ENCODE measurements around the gene MYBPC2. TPM values are rescaled to one million over a fixed set of nuclear protein-coding genes. Genes with fewer than 3 reads are reported as not detected.
A peak's percentile ranks its signal among the peaks of the same experiment; 100 is the strongest.
"Not testable (repeated sequence)": the region's sequence is repeated elsewhere in the genome, so short reads cannot be mapped to it uniquely, and the experiment has no call there.

MYBPC2 gene
- polyA plus RNA-seq, 3 donors from 2014 or later = not detected

DNA sequence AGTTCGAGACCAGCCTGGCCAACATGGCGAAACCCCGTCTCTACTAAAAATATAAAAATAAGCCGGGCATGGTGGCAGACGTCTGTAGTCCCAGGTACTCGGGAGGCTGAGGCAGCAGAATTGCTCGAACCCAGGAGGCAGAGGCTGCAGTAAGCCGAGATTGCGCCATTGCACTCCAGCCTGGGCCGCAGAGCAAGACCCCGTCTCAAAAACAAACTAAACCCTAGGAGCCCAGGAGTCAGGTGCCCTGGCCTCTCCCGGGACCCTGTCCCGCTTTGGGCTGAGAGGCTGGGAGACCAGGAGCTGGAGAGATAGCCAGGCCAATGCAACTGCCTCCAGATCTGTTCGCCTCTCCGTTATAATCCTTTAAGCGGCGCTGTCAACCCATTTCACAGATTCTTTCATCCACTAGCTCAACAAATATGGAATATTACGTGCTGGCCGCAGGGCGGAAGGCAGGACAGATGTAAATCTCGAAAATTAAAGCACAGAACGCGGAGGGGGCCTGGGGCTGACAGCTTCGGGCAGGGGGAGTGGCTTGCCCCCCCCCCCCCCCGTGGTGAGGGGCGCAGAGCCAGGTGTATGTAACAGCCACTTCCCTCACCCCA is 5.3 kb upstream of the MYBPC2 start:
- Mint-ChIP-seq H3K36me3 (no peaks in the 10 kb centered on the region), H3K9me3 (no peaks in the 10 kb centered on the region), H3K4me3 (no peak overlapping the region)

DNA sequence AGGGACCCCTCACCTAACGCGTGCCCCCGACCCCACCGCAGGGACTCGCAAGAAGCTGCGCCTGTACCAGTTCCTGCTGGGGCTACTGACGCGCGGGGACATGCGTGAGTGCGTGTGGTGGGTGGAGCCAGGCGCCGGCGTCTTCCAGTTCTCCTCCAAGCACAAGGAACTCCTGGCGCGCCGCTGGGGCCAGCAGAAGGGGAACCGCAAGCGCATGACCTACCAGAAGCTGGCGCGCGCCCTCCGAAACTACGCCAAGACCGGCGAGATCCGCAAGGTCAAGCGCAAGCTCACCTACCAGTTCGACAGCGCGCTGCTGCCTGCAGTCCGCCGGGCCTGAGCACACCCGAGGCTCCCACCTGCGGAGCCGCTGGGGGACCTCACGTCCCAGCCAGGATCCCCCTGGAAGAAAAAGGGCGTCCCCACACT is 4.7 kb upstream of the MYBPC2 start:
- Mint-ChIP-seq H3K9me3 (no peaks in the 10 kb centered on the region), H3K4me3 (no peak overlapping the region), H3K27ac (no peak overlapping the region), H3K4me1 (peaks cover 11 to 13% of the 10 kb centered on the region in 2 donors), H3K27me3 (ENCODE audit: low read depth in 3 of 3) (peaks cover 6 to 12% (median 10%) of the 10 kb centered on the region in 3 donors), H3K36me3 (no peaks in the 10 kb centered on the region)
- DNase-seq = no peak

More for the DNA sequence above, 5.3 kb upstream of the MYBPC2 start:
- Mint-ChIP-seq H3K27me3 (ENCODE audit: low read depth in 3 of 3) (peaks cover 5 to 10% (median 9%) of the 10 kb centered on the region in 3 donors), H3K27ac (no peak overlapping the region), H3K4me1 (peaks cover 11 to 13% of the 10 kb centered on the region in 2 donors)
- no peak for DNase-seq

DNA sequence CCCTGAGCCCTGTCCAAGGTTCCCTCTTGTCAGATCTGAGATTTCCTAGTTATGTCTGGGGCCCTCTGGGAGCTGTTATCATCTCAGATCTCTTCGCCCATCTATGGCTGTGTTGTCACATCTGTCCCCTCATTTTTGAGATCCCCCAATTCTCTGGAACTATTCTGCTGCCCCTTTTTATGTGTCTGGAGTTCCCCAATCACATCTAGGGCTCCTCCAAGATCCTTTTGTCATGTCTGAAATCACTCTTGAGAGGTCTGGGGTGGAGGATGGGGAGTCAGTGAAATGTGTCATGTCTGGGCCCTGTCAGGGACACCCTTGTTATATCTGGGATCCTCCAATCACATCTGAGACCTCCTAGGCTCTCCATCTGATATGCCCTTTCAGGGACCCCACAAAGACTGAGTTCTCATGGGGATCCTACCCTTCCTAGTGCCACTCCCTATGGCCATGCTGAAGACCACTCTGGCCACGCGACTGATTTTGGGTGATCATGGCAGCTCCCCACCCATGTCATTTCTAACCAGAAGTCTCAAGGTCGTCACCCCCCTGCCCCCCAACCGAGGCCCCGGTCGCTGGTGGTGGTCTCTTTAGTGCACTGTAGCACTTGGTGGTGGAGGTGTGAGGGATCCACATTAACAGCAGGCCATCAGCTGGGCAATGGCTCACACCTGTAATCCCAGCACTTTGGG is 3.8 kb upstream of the MYBPC2 start:
- Mint-ChIP-seq H3K27ac (no peak overlapping the region), H3K36me3 (no peaks in the 10 kb centered on the region), H3K9me3 (no peaks in the 10 kb centered on the region), H3K4me3 (peak overlapping the region in 1 of 5 donors; percentile 21), H3K4me1 (peaks cover 11 to 13% of the 10 kb centered on the region in 2 donors), H3K27me3 (ENCODE audit: low read depth in 3 of 3) (peaks cover 6 to 13% (median 10%) of the 10 kb centered on the region in 3 donors)
- DNase-seq = no peak

DNA sequence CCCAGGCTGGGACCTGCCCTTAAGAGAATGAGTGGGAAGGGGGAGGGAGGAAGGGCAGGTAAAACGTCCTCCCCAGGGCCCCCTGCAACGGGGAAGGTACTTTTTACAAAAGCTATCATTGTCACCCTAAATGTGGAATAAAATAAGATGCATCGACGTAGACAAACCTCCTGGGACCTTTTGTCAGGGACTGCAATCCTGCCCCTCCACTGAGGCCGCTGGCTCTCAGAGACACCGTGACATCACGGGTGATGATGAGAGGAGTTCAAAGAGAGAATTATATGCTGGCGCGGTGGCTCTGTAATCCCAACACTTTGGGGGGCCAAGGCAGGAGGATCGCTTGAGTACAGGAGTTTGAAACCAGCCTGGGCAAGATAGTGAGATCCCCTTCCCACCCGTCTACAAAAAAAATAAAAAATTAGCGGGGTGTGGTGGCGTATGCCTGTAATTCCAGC is 1.8 kb upstream of the MYBPC2 start:
- peaks cover 11 to 13% of the 10 kb centered on the region in 2 donors for H3K4me1 Mint-ChIP-seq
- no peaks in the 10 kb centered on the region for H3K36me3 Mint-ChIP-seq
- H3K27ac Mint-ChIP-seq = peak overlapping the region in 4 of 6 donors; percentile 43 to 82 (median 54)
- no peaks in the 10 kb centered on the region for H3K9me3 Mint-ChIP-seq
- peak overlapping the region; percentile 91 to 95 (median 92) for H3K4me3 Mint-ChIP-seq
- peaks cover 6 to 13% (median 9%) of the 10 kb centered on the region in 3 donors for H3K27me3 Mint-ChIP-seq (ENCODE audit: low read depth in 3 of 3)
- DNase-seq = no peak

DNA sequence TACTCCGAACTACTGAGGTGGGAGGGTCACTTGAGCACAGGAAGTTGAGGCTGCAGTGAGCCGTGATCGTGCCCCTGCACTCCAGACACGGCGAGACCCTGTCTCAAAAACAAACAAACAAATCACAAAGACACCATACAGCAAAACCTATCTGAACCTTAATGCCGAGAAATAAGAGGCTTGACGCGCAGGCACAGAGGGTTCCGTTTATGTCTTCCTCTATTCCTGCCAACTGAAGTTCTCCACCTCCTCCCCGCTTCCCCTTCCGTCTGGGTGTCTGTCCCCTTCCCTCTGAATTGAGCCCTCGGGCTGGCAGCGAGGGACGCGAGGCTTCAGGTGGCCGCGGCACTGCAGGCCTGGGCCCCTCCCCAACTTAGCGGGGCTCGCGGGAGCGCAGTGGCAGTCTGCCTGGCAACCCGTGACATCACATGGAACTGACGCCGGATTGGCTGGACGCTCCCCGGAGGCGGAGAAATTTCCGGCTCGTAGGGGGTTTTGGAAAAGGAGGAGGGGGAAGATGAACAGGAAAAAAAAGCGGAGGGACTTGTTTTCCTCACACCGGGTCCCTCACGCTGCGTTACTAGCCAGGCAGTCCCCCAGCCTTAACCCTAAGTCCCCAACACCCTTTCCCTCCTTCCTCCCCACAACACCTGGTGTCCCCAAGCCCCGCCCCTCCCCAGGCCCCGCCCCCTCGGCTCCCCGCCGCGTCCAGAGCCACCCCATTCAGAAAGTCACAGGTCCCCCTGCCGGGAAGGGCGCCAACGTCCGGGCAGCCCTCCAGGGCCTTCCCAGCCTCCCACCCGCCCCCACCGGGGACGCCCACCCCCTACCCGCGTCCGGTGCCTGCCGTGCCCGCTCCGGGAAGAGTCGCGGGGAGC is 1.1 kb upstream of the MYBPC2 start:
- DNase-seq = peak; percentile 87 to 88 (median 87)
- Mint-ChIP-seq H3K4me3 (peak overlapping the region; percentile 91 to 95 (median 92)), H3K9me3 (no peaks in the 10 kb centered on the region), H3K27ac (peak overlapping the region; percentile 43 to 92 (median 84)), H3K4me1 (peaks cover 11 to 13% of the 10 kb centered on the region in 2 donors), H3K27me3 (ENCODE audit: low read depth in 3 of 3) (peaks cover 6 to 17% (median 9%) of the 10 kb centered on the region in 3 donors), H3K36me3 (no peaks in the 10 kb centered on the region)

DNA sequence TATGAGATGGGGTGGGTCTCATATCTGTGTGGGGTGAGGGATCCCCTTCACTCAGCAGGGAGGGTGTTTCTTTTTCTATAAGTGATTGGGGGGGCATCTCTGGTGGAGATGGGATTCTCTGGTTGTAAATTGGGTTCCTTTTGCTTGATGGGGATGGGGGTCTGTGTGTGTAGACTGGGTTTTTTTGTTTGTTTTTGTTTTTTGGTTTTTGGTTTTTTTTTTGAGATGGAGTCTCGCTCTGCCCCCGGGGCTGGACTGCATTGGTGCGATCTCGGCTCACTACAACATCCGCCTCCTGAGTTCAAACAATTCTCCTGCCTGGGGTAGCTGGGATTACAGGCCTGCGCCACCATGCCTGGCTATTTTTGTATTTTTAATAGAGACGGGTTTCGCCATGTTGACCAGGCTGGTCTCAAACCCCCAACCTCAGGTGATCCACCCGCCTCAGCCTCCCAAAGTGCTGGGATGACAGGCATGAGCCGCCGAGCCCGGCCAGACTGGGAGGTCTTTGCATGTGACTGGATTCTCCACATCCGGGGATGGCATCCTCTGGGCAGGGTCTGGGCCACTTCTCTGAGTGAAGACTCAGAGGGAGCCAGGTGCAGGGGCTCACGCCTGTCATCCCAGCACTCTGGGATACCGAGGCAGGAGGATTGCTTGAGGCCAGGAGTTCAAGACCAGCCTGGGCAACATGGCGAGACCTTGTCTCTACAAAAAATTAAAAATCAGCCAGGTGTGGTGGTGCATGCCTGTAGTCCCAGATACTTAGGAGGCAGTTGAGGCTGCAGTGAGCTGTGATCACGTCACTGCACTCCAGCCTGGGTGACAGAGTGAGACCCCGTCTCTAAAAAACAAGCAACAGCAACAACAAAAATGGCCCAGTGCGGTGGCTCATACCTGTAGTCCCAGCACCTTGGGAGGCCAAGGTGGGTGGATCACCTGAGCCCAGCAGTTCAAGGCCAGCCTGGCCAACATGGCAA is 799 bp downstream of the MYBPC2 start:
- no peak for DNase-seq
- Mint-ChIP-seq H3K4me3 (peak overlapping the region; percentile 67 to 72 (median 71)), H3K4me1 (peaks cover 11 to 13% of the 10 kb centered on the region in 2 donors), H3K27ac (peak overlapping the region in 1 of 6 donors; percentile 34), H3K9me3 (no peaks in the 10 kb centered on the region), H3K36me3 (no peaks in the 10 kb centered on the region), H3K27me3 (ENCODE audit: low read depth in 3 of 3) (peaks cover 9 to 16% (median 9%) of the 10 kb centered on the region in 3 donors)

GRCh38 chr19:50434525-50434924 is 1.8 kb downstream of the MYBPC2 start:
- no peaks in the 10 kb centered on the region for H3K9me3 Mint-ChIP-seq
- H3K27me3 Mint-ChIP-seq (ENCODE audit: low read depth in 3 of 3) = peaks cover 9 to 16% (median 10%) of the 10 kb centered on the region in 3 donors
- no peaks in the 10 kb centered on the region for H3K36me3 Mint-ChIP-seq
- H3K27ac Mint-ChIP-seq = no peak overlapping the region
- no peak for DNase-seq
- H3K4me3 Mint-ChIP-seq = peak overlapping the region in 1 of 5 donors; percentile 4
- H3K4me1 Mint-ChIP-seq = peaks cover 11 to 13% of the 10 kb centered on the region in 2 donors

- no peak for DNase-seq
- H3K9me3 Mint-ChIP-seq = no peaks in the 10 kb centered on the region
- peaks cover 11 to 13% of the 10 kb centered on the region in 2 donors for H3K4me1 Mint-ChIP-seq
- H3K27ac Mint-ChIP-seq = no peak overlapping the region
- peaks cover 9 to 17% (median 12%) of the 10 kb centered on the region in 3 donors for H3K27me3 Mint-ChIP-seq (ENCODE audit: low read depth in 3 of 3)
- H3K4me3 Mint-ChIP-seq = no peak overlapping the region
- H3K36me3 Mint-ChIP-seq = no peaks in the 10 kb centered on the region
Measured at GRCh38 chr19:50435221-50435620, 2.5 kb downstream of the MYBPC2 start.

DNA sequence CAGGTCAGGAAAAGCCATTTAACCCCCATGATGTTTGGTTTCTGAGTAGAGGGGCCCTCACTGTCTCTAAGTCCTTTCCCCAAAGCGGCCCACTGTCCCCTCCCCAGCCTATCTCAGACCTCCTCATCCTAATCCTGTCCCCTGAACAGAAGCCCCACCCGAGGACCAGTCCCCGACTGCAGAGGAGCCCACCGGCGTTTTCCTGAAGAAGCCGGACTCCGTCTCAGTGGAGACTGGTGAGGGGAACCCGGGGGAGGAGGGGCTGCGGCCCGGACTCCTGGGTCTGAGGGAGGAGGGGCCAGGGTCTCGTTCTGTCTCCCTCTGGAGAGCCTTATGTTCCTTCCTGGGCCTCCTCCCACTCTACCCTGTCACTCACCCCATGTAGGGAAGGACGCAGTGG is 2.9 kb downstream of the MYBPC2 start:
- no peaks in the 10 kb centered on the region for H3K9me3 Mint-ChIP-seq
- H3K27ac Mint-ChIP-seq = no peak overlapping the region
- H3K27me3 Mint-ChIP-seq (ENCODE audit: low read depth in 3 of 3) = peaks cover 7 to 16% (median 11%) of the 10 kb centered on the region in 3 donors
- DNase-seq = no peak
- no peak overlapping the region for H3K4me3 Mint-ChIP-seq
- H3K36me3 Mint-ChIP-seq = no peaks in the 10 kb centered on the region
- peaks cover 11 to 12% of the 10 kb centered on the region in 2 donors for H3K4me1 Mint-ChIP-seq

DNA sequence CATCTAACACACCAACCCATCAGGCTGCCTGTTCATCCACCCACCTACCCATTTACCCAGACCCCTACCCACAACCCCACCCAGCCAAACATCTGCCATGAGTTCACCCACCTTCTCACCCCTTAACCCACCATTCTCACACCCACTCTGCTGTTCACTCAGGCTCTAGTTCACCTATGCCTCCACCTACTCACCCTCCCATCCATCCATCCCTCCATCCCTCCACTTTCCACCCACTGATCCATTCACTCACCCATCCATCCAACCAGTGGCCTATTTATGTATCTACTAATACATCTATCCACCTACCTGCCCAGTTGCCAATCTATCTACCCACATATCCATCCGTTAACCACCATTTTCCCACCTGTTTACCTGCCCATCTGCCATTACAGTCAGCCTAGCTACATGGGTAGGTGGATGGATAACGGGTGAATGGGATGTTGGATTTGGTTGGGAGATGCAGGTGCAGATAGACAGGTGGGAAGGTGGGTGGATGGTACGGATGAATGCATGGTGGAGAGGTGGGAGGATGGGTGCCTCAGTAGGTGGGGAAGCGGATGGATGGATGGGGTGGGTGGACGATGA is 5.3 kb downstream of the MYBPC2 start:
- Mint-ChIP-seq H3K4me1 (no peaks in the 10 kb centered on the region), H3K4me3 (no peak overlapping the region), H3K36me3 (no peaks in the 10 kb centered on the region)

DNA sequence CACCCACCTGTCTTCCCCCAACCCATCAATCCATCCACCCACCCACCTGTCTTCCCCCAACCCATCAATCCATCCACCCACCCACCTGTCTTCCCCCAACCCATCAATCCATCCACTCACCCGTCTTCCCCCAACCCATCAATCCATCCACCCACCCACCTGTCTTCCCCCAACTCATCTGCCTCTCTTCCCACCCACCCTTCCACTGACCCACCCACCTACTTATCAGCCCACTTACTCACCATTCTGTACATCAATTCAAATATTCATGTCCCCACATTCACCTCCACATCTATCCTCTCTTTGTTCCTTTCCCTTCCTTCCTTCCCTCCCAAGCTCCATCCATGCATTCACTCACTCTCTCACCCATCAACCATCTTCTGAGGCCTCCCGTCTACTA is 6.4 kb downstream of the MYBPC2 start:
- H3K27me3 Mint-ChIP-seq (ENCODE audit: low read depth in 3 of 3) = peaks cover 4 to 10% (median 6%) of the 10 kb centered on the region in 3 donors
- not testable (repeated sequence) for H3K9me3 Mint-ChIP-seq, H3K4me3 Mint-ChIP-seq, H3K27ac Mint-ChIP-seq, H3K36me3 Mint-ChIP-seq, DNase-seq, H3K4me1 Mint-ChIP-seq

More for the DNA sequence above, 5.3 kb downstream of the MYBPC2 start:
- DNase-seq = no peak
- Mint-ChIP-seq H3K27me3 (ENCODE audit: low read depth in 3 of 3) (peaks cover 4 to 12% (median 7%) of the 10 kb centered on the region in 3 donors), H3K27ac (no peak overlapping the region), H3K9me3 (no peaks in the 10 kb centered on the region)

- H3K4me3 Mint-ChIP-seq = no peak overlapping the region
- peaks cover 5 to 12% (median 7%) of the 10 kb centered on the region in 3 donors for H3K27me3 Mint-ChIP-seq (ENCODE audit: low read depth in 3 of 3)
- DNase-seq = no peak
- H3K27ac Mint-ChIP-seq = no peak overlapping the region
- H3K9me3 Mint-ChIP-seq = no peaks in the 10 kb centered on the region
- no peaks in the 10 kb centered on the region for H3K4me1 Mint-ChIP-seq
- no peaks in the 10 kb centered on the region for H3K36me3 Mint-ChIP-seq
Measured at GRCh38 chr19:50444059-50444458, 11.4 kb downstream of the MYBPC2 start.
